Smooth muscle cell (in vitro differentiated cells): ENCODE results near the gene ATF4. TPM values are rescaled to one million over a fixed set of nuclear protein-coding genes. Genes with fewer than 3 reads are reported as not detected.

ENCODE experiments used
- DNase-seq: peaks from one replicate; lab custom pipeline; 2025; ENCODE audit not compliant: unreplicated experiment; lab: John Stamatoyannopoulos, UW
- H2AFZ ChIP-seq: fragments of 200-600 bp; sonication (generic); 2 replicates; pipeline ENCODE4 v1.6.0; 2016; ENCODE audit warnings: antibody characterized with exemption, low read depth, mild to moderate bottlenecking
- H3F3A ChIP-seq: fragments of 200-600 bp; sonication (generic); 2 replicates; pipeline ENCODE4 v1.6.0; 2017; ENCODE audit warnings: antibody characterized with exemption, low read depth
- H3K27ac ChIP-seq: fragments of 200-600 bp; sonication (generic); 2 replicates; pipeline ENCODE4 v1.5.1; 2016; ENCODE audit warnings: low read depth, mild to moderate bottlenecking
- H3K27me3 ChIP-seq: fragments of 200-600 bp; sonication (generic); 2 replicates; pipeline ENCODE4 v1.6.1; 2016; ENCODE audit warnings: low read depth, mild to moderate bottlenecking
- H3K36me3 ChIP-seq: fragments of 200-600 bp; sonication (generic); 2 replicates; pipeline ENCODE4 v1.5.1; 2016; ENCODE audit warnings: low read depth
- H3K4me1 ChIP-seq: fragments of 200-600 bp; sonication (generic); 2 replicates; pipeline ENCODE4 v1.5.1; 2016; ENCODE audit warnings: low read depth
- H3K4me2 ChIP-seq: fragments of 200-600 bp; sonication (generic); 2 replicates; pipeline ENCODE4 v1.6.0; 2016; ENCODE audit warnings: mild to moderate bottlenecking
- H3K4me3 ChIP-seq: fragments of 200-600 bp; sonication (generic); 2 replicates; pipeline ENCODE4 v1.5.1; 2016; ENCODE audit warnings: mild to moderate bottlenecking
- H3K79me2 ChIP-seq: fragments of 200-600 bp; sonication (generic); 2 replicates; pipeline ENCODE4 v1.6.0; 2016; ENCODE audit warnings: low read depth, mild to moderate bottlenecking
- H3K9ac ChIP-seq: fragments of 200-600 bp; sonication (generic); 2 replicates; pipeline ENCODE4 v1.6.0; 2016; ENCODE audit warnings: low read depth
- H3K9me3 ChIP-seq: fragments of 200-600 bp; sonication (generic); replicated peaks from 2 replicates; pipeline ENCODE4 v1.5.1; 2016; ENCODE audit warnings: low read depth
- H4K20me1 ChIP-seq: fragments of 200-600 bp; sonication (generic); 2 replicates; pipeline ENCODE4 v1.6.0; 2016; ENCODE audit warnings: low read depth
- WGBS: methylation state at CpG from one replicate; pipeline ENCODE4 v1.1.7; 2016; ENCODE audit warnings: low lambda C conversion rate; 5-methylcytosine and 5-hydroxymethylcytosine counted together
- polyA plus RNA-seq: library from polyadenylated mRNA; unstranded; fragments of >200 nt; fragmentation: Nextera tagmentation; extraction: Ambion mirVana; gene quantifications from 2 replicates; pipeline ENCODE4 v1.2.1, GENCODE V29; 2016
- total RNA-seq: library from RNA; depleted of rRNA; stranded (reverse); fragments of >200 nt; gene quantifications from 2 replicates; pipeline ENCODE4 v1.2.3, GENCODE V29; 2014
- TF ChIP-seq, protein P1 (sequence below): fragments of 200-600 bp; sonication (generic); IDR thresholded peaks from 2 replicates; pipeline ENCODE4 v1.5.1; 2017; ENCODE audit warnings: borderline replicate concordance, mild to moderate bottlenecking, antibody characterized with exemption; ENCODE audit not compliant: insufficient read depth, poor library complexity, severe bottlenecking

Gene ATF4
- total and polyA plus RNA-seq, 2 experiments from 2014 or later, result 288 to 421 TPM

DNA sequence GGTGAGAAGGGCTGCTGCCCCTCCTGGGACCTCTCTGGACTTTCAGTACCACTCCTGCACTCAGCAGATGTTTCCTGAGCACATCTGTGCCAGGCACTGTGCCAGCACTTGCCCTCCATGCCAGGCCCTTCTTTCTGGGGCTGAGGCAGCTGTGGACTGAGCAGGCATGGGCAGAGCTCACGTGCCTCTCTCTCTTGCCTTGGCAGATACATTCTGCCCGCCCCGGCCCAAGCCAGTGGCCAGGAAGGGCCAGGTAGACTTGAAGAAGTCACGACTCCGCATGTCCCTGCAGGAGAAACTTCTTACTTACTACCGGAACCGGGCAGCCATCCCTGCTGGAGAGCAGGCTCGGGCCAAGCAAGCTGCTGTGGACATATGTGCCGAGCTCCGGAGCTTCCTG lies 8.3 kb upstream of the ATF4 start:
- H3K27me3 ChIP-seq, result no peaks in the 10 kb centered on the region
- TF ChIP-seq, protein P1, sequence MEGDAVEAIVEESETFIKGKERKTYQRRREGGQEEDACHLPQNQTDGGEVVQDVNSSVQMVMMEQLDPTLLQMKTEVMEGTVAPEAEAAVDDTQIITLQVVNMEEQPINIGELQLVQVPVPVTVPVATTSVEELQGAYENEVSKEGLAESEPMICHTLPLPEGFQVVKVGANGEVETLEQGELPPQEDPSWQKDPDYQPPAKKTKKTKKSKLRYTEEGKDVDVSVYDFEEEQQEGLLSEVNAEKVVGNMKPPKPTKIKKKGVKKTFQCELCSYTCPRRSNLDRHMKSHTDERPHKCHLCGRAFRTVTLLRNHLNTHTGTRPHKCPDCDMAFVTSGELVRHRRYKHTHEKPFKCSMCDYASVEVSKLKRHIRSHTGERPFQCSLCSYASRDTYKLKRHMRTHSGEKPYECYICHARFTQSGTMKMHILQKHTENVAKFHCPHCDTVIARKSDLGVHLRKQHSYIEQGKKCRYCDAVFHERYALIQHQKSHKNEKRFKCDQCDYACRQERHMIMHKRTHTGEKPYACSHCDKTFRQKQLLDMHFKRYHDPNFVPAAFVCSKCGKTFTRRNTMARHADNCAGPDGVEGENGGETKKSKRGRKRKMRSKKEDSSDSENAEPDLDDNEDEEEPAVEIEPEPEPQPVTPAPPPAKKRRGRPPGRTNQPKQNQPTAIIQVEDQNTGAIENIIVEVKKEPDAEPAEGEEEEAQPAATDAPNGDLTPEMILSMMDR, result no peak
- H3F3A ChIP-seq, result peaks cover 2% of the 10 kb centered on the region
- H3K9me3 ChIP-seq, result no peaks in the 10 kb centered on the region
- H3K9ac ChIP-seq, result no peak overlapping the region
- WGBS, result 98% methylated on average over 10 of the region's 10 CpGs
- DNase-seq, result no peak
- H3K4me3 ChIP-seq, result no peak overlapping the region
- no peaks in the 10 kb centered on the region for H3K4me1 ChIP-seq
- H3K27ac ChIP-seq, result no peak overlapping the region
- H3K79me2 ChIP-seq, result peaks cover 26% of the 10 kb centered on the region
- peaks cover 41% of the 10 kb centered on the region for H4K20me1 ChIP-seq
- H3K36me3 ChIP-seq, result no peaks in the 10 kb centered on the region
- H3K4me2 ChIP-seq, result no peak overlapping the region
- H2AFZ ChIP-seq, result no peak overlapping the region

DNA sequence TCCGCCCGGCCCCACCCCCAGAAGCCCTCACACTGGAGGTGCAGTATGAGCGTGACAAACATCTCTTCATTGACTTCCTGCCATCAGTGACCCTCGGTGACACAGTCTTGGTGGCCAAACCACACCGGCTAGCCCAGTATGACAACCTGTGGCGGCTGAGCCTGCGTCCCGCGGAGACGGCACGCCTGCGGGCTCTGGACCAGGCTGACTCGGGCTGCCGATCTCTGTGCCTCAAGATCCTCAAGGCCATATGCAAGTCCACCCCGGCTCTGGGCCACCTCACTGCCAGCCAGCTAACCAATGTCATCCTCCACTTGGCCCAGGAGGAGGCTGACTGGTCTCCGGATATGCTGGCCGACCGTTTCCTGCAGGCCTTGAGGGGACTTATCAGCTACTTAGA lies 6.6 kb upstream of the ATF4 start:
- no peak for DNase-seq
- Histone ChIP-seq H3K36me3 (no peaks in the 10 kb centered on the region), H4K20me1 (peaks cover 32% of the 10 kb centered on the region), H3K79me2 (peaks cover 20% of the 10 kb centered on the region), H3K9ac (no peak overlapping the region), H3K4me3 (no peak overlapping the region), H3K27ac (no peak overlapping the region), H2AFZ (no peak overlapping the region), H3K27me3 (no peaks in the 10 kb centered on the region), H3K9me3 (no peaks in the 10 kb centered on the region), H3F3A (peaks cover 7% of the 10 kb centered on the region), H3K4me2 (no peak overlapping the region), H3K4me1 (peaks cover 6% of the 10 kb centered on the region)
- 96% methylated on average over 18 of the region's 18 CpGs for WGBS
- TF ChIP-seq, protein P1, result no peak

DNA sequence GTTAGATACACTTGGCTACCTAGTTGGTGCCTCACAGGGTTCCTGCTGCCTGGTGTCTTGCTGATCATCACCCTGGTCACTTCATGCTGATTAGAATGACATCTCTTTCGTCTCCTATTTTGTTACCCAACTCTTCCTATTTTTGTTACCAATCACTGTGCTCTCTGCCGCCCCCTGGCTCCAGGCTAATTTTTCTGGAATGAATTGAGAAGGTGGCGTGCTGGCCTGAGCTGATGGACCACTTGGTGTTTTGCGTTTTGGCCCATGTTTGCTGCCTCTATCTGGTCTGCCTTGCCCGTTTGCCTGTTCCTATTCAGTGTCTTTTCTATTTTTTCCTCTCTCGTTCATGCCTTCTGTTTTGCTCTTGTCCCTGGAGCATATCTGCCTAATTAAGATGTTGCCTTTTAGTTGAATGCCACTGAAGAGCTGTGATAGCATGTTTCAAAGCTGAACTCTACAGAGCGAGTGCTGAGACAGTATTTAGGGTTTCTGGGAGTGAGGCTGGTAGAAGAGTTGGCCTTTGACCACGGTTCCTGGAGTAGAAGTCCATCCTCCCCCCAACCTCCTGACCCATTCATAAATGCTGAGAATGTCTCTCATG lies 5.9 kb upstream of the ATF4 start:
- no peak overlapping the region for H3K4me3 ChIP-seq
- peaks cover 10% of the 10 kb centered on the region for H3K4me1 ChIP-seq
- 62% methylated on average over 8 of the region's 8 CpGs for WGBS
- H4K20me1 ChIP-seq, result peaks cover 26% of the 10 kb centered on the region
- H3K36me3 ChIP-seq, result no peaks in the 10 kb centered on the region
- H3K9me3 ChIP-seq, result no peaks in the 10 kb centered on the region
- TF ChIP-seq, protein P1, result peak; percentile 70
- H3F3A ChIP-seq, result peaks cover 9% of the 10 kb centered on the region
- no peak overlapping the region for H3K4me2 ChIP-seq
- no peak overlapping the region for H2AFZ ChIP-seq
- peaks cover 13% of the 10 kb centered on the region for H3K79me2 ChIP-seq
- H3K9ac ChIP-seq, result no peak overlapping the region
- H3K27ac ChIP-seq, result no peak overlapping the region
- H3K27me3 ChIP-seq, result no peaks in the 10 kb centered on the region
- no peak for DNase-seq

DNA sequence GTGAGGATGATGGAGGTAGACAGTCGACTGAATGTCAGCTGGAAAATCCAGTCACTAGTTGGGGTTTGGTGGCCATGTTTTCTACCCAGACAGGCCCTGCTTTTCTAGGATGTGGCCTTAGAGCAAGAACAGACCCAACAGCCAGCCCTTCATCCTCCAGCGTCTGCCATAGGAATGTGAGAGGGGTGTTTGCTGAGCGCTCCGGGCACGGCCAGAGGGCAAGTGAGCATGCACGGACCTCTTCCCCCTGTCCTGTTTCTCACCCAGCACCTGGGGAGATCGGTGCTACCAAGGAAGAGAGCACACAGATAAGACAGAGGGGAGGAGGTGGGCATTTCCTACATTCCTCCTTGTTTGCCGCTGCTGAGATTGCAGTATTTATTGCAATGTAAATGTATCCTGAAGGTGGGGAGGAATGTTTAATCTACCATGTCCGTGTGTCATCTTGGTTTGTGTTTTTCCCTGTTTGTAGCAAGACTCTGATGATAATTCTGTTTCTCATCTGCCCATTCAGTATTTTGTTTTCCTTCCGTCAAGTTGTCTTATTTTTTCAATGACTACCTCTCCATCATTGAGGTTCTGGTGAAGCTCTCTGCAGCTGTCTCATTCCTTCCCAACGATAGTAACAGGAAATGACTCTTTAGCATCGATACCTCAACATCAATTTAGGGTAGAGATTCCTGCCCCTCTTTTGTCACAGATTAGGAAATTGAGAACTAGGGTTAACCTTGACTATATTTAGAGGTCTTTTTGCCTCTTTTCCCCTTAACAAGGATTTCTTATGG lies 4.9 kb upstream of the ATF4 start:
- TF ChIP-seq, protein P1, result no peak
- H3K4me2 ChIP-seq, result no peak overlapping the region
- H3K4me1 ChIP-seq, result peaks cover 10% of the 10 kb centered on the region
- no peak for DNase-seq
- peaks cover 16% of the 10 kb centered on the region for H4K20me1 ChIP-seq
- H3K9me3 ChIP-seq, result no peaks in the 10 kb centered on the region
- 91% methylated on average over 12 of the region's 12 CpGs for WGBS
- no peak overlapping the region for H3K9ac ChIP-seq
- H3F3A ChIP-seq, result peaks cover 9% of the 10 kb centered on the region
- peaks cover 9% of the 10 kb centered on the region for H3K79me2 ChIP-seq
- no peaks in the 10 kb centered on the region for H3K27me3 ChIP-seq
- H3K4me3 ChIP-seq, result no peak overlapping the region
- H3K36me3 ChIP-seq, result no peaks in the 10 kb centered on the region
- no peak overlapping the region for H3K27ac ChIP-seq
- H2AFZ ChIP-seq, result no peak overlapping the region
